Stimulated activated CD8-positive, alpha-beta memory T cell treated with anti-CD3 and anti-CD28 coated beads, Interleukin-15, amount 100 ng/mL, for 48 hours (primary cell): Measurements from ENCODE around the gene PCDHGA5.
"Not testable (repeated sequence)": the region's sequence is repeated elsewhere in the genome, so short reads cannot be mapped to it uniquely, and the experiment has no call there.

Experiments used
- DNase-seq, 2 donors: peaks; one replicate each; pipeline ENCODE4 v3.0.0-alpha.2; 2020; ENCODE audit warnings: low read depth in 2 of 2

PCDHGA5 gene

DNA sequence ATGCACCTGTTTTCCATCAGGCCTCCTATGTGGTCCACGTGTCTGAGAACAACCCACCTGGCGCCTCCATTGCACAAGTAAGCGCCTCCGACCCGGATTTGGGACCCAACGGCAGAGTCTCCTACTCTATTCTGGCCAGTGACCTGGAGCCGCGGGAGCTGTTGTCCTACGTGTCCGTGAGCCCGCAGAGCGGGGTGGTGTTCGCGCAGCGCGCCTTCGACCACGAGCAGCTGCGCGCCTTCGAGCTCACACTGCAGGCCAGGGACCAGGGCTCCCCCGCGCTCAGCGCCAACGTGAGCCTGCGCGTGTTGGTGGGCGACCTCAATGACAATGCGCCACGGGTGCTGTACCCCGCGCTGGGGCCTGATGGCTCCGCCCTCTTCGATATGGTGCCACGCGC, 12.4 kb upstream of the PCDHGA5 start:
- DNase-seq: no peak

DNA sequence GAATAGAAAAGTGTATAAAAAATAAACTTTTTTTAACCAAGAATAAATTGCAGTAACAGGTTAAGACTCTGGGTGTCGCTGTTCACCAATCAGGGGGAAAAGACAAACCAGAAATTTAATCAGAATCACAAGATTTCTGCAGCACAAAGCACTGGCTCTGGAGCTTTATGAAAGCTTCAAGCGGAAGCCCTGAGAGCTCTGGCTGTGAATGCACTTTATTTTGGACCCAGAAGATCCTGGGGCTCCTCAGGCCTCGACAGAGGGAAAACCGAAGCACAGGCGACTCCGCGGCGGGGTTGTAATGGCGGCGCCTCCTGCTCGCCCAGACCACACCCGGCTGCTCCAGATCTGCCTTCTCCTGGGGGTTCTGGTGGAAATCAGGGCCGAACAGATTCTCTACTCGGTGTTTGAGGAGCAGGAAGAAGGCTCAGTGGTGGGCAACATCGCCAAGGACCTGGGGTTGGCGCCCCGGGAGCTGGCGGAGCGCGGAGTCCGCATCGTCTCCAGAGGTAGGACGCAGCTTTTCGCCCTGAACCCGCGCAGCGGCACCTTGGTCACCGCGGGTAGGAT, 9.0 kb upstream of the PCDHGA5 start, which contains the start of gene PCDHGA4:
TSS of gene PCDHGA4 (plus strand) at position 122 of the 570 bp plus-strand sequence. CDS start at position 209, 87 bp downstream.
- no peak for DNase-seq

DNA sequence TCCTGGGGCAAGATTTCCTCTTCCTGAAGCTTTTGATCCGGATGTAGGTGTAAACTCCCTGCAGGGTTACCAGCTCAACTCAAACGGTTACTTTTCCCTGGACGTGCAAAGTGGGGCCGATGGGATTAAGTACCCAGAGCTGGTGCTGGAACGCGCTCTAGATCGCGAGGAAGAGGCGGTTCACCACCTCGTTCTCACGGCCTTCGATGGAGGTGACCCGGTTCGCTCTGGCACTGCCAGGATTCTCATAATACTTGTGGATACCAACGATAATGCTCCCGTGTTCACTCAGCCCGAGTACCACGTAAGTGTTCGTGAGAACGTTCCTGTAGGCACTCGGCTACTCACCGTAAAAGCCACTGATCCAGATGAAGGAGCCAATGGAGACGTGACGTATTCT, 8.3 kb upstream of the PCDHGA5 start:
- no peak for DNase-seq

DNA sequence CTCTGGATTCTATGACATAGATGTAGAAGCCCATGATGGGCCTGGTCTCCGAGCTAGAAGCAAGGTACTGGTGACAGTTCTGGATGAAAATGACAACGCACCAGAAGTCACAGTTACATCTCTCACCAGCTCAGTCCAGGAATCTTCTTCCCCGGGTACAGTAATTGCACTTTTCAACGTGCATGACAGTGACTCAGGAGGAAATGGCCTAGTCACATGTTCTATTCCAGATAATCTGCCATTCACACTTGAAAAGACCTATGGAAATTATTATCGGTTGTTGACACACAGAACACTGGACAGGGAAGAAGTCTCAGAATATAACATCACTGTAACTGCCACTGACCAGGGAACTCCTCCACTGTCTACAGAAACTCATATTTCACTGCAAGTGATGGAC, 7.8 kb upstream of the PCDHGA5 start:
- no peak for DNase-seq

DNA sequence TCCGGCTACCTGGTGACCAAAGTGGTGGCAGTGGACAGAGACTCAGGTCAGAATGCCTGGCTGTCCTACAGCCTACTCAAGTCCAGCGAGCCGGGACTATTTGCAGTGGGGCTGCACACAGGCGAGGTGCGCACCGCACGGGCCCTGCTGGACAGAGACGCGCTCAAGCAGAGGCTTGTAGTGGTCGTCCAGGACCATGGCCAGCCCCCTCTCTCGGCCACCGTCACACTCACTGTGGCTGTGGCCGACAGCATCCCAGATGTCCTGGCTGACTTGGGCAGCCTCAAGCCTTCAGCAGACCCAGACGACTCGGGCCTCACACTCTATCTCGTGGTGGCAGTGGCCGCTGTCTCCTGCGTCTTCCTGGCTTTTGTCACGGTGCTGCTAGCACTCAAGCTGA, 7.0 kb upstream of the PCDHGA5 start:
- no peak for DNase-seq

DNA sequence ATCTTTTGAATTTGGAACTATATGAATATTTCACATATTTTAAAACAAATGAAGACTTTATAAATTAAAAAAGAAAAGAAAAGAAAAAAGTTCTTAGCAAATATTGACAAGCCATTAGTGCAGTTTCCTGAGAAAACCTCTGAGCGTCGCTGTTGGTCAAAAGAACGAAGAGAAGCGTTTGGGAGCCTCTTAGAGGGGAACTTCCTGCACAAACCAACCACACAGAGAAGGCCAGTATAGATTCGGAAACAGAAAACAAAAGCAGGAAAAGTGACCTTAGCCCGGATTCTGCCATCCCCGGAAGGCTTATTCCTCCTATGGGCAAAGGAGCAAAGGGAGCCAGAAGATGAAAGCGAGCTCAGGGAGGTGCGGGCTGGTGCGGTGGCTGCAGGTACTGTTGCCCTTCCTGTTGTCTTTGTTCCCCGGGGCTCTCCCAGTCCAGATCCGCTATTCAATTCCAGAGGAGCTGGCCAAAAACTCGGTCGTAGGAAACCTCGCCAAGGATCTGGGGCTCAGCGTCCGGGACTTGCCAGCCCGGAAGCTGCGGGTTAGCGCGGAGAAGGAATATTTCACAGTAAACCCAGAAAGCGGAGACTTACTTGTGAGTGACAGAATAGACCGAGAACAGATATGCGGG, 4.1 kb upstream of the PCDHGA5 start, which contains the start of gene PCDHGB2:
TSS of gene PCDHGB2 (plus strand) at position 205 of the 637 bp plus-strand sequence. CDS start at position 347, 142 bp downstream.
- DNase-seq: no peak

DNA sequence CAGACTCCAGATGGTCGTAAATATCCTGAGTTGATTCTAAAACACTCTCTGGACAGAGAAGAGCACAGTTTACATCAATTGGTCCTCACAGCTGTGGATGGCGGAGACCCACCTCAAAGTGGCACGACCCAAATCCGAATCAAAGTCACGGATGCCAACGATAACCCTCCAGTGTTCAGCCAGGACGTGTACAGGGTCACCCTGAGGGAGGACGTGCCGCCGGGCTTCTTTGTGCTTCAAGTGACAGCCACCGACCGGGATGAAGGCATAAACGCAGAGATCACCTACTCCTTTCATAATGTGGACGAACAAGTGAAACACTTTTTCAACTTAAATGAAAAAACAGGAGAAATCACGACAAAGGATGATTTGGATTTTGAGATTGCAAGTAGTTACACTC, 3.3 kb upstream of the PCDHGA5 start:
- no peak for DNase-seq

DNA sequence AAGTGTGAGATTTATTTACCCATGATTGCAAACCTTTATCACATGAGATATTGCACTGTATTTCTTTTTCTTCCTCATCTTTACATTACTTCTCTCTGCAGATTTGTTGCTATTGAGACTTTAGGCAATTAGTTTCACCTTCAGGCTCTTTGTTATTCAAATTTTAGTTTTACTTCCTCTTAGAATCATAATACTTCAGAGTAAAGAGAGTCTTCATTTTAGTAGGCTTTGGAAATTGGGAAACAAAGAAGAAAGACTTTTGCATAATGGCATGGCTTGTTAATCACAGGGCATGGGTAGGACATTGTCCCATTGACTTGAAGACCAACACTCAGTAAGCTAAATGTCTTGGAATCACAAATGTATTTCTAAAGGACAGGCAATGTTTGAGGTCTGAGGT, 1.2 kb upstream of the PCDHGA5 start:
- DNase-seq: no peak

DNA sequence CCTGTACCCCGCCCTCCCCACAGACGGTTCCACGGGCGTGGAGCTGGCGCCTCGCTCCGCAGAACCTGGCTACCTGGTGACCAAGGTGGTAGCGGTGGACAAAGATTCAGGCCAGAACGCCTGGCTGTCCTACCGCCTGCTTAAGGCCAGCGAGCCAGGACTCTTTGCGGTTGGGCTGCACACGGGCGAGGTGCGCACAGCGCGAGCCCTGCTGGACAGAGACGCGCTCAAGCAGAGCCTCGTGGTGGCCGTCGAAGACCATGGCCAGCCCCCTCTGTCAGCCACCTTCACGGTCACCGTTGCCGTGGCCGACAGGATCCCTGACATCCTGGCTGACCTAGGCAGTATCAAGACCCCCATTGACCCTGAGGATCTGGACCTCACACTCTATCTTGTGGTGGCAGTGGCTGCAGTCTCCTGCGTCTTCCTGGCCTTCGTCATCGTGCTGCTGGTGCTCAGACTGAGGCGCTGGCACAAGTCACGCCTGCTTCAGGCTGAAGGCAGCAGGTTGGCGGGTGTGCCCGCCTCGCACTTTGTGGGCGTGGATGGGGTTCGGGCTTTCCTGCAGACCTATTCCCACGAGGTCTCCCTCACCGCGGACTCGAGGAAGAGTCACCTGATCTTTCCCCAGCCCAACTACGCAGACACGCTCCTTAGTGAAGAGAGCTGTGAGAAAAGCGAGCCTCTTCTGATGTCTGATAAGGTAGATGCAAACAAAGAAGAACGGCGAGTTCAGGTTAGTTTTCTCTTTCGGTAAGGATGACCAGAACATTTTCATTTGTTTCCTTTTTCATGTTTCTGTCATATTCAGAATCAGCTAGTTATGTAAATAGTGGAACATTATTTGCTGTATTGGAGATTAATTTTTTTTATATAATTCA, 2.3 kb downstream of the PCDHGA5 start:
- no peak for DNase-seq

DNA sequence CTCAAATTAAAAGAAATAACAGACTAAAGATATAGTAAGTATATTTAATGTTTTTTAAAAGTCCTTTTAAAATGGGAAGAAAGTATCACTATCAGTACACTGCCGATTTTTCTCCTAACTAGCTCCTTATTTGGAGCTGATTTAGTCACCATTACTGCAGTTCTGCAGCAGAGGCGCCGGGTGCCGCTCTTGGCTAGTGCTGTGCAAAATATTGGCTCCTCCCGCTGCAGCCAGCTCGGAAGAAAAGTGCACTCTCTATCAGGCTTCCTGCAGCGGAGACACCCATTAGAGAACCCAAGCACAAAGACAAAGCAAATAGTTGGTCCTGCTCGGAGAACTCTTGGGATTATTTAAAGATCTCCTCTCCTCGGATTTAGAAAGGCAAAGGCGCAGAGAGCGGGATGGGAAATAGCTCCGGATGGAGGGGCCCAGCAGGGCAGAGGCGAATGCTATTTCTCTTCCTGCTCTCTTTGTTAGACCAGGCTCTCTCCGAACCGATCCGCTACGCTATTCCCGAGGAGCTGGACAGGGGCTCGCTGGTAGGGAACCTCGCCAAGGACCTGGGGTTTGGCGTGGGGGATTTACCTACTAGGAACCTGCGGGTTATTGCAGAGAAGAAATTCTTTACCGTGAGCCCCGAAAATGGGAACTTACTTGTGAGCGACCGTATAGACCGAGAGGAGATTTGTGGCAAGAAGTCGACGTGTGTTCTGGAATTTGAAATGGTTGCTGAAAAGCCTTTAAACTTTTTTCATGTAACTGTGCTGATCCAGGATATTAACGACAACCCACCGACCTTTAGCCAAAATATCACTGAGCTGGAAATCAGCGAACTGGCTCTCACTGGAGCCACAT, 6.3 kb downstream of the PCDHGA5 start, which contains the start of gene PCDHGB3:
TSS of gene PCDHGB3 (plus strand) at position 249 of the 855 bp plus-strand sequence. CDS start at position 402, 153 bp downstream.
- DNase-seq: no peak

DNA sequence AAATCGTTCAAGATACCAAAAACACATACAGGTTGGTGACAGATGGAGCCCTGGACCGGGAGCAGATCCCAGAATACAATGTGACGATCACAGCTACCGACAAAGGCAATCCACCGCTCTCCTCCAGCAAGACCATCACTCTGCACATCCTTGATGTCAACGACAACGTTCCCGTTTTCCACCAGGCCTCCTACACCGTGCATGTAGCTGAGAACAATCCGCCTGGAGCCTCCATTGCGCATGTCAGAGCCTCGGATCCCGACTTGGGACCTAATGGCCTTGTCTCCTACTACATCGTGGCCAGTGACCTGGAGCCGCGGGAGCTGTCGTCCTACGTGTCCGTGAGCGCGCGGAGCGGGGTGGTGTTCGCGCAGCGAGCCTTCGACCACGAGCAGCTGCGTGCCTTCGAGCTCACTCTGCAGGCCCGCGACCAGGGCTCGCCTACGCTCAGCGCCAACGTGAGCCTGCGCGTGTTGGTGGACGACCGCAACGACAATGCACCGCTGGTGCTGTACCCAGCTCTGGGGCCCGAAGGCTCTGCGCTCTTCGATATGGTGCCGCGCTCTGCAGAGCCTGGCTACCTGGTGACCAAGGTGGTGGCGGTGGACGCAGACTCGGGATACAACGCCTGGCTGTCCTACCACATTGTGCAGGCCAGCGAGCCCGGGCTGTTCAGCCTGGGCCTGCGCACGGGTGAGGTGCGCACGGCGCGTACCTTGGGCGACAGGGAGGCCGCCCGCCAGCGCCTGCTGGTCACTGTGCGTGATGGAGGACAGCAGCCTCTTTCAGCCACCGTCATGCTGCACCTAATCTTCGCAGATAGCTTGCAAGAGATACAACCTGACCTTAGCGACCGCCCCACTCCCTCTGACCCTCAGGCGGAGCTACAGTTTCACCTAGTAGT, 7.9 kb downstream of the PCDHGA5 start:
- DNase-seq: no peak

DNA sequence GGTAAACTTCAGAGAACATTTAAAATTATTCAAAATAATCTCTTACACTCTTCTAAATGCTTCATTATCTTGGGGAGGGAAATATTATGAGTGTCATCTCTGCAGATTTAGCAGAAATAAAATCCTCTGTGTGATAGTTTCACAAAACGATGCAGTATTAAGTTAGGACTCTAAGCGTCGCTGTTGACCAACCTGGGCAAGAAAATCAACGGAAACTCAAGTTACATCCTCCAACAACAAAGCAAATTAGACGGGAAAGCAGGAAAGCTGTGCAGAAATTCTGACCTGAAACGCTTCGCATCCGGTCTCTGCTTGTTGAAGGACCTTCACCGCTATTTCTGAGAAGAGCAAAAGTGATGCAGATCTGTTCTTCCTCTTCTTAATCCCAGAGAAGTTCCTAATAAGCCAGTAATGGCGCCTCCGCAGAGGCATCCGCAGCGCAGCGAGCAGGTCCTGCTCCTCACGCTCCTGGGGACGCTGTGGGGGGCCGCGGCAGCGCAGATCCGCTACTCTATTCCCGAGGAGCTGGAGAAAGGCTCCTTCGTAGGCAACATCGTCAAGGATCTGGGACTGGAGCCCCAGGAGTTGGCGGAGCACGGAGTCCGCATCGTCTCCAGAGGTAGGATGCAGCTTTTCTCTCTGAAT, 9.8 kb downstream of the PCDHGA5 start, which contains the start of gene PCDHGA6:
TSS of gene PCDHGA6 (plus strand) at position 219 of the 645 bp plus-strand sequence. CDS start at position 412, 193 bp downstream.
- no peak for DNase-seq

DNA sequence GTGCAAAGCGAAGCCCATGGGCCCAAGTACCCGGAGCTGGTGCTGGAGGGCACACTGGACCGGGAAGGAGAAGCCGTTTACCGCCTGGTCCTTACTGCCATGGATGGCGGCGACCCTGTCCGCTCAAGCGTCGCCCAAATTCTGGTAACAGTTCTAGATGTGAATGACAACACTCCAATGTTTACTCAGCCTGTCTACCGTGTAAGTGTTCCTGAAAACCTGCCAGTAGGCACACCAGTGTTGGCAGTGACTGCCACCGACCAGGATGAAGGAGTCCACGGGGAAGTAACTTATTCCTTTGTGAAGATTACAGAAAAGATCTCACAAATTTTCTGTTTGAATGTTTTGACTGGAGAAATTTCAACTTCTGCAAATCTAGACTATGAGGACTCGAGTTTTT, 10.7 kb downstream of the PCDHGA5 start:
- DNase-seq: no peak

DNA sequence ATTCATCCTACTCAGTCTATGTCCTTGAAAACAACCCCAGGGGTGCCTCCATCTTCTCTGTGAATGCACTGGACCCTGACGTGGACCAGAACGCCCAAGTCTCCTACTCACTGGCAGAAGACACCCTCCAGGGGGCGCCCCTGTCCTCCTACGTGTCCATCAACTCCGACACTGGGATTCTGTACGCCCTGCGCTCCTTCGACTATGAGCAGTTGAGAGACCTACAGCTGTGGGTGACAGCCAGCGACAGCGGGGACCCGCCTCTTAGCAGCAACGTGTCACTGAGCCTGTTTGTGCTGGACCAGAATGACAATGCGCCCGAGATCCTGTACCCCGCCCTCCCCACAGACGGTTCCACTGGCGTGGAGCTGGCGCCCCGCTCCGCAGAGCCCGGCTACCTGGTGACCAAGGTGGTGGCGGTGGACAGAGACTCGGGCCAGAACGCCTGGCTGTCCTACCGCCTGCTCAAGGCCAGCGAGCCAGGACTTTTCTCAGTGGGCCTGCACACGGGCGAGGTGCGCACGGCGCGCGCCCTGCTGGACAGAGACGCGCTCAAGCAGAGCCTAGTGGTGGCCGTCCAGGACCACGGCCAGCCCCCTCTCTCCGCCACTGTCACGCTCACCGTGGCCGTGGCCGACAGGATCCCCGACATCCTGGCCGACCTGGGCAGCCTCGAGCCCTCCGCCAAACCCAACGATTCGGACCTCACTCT, 11.6 kb downstream of the PCDHGA5 start:
- DNase-seq: not testable (repeated sequence)

DNA sequence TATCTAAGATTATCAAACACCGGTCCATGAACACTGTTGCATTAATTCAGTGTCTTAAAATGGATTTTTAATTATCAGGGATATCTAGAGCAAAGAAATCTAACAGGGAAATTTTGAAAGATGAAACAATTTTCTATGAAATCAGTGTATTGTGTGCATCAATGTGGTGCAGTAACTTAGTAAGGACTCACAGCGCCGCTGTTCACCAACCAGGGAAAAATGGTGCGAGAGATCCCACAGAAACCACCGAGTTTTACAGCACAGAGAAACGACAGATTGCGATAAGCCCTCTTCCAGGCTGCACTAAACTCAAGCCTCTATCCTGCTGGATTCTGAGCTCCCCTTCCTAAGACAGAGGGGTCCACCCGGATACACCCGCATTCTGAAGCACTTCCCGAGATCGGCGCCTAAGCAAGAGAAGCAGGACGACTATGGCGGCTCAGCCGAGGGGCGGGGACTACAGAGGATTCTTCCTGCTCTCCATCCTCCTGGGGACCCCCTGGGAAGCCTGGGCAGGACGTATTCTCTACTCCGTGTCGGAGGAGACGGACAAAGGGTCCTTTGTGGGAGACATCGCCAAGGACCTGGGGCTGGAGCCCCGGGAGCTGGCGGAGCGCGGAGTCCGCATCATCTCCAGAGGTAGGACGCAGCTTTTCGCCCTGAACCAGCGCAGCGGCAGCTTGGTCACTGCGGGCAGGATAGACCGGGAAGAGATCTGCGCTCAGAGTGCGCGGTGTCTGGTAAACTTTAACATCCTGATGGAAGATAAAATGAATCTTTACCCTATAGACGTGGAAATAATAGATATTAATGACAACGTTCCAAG, 18.7 kb downstream of the PCDHGA5 start, which contains the start of gene PCDHGA7:
TSS of gene PCDHGA7 (plus strand) at position 274 of the 826 bp plus-strand sequence. CDS start at position 432, 158 bp downstream.
- DNase-seq: no peak

DNA sequence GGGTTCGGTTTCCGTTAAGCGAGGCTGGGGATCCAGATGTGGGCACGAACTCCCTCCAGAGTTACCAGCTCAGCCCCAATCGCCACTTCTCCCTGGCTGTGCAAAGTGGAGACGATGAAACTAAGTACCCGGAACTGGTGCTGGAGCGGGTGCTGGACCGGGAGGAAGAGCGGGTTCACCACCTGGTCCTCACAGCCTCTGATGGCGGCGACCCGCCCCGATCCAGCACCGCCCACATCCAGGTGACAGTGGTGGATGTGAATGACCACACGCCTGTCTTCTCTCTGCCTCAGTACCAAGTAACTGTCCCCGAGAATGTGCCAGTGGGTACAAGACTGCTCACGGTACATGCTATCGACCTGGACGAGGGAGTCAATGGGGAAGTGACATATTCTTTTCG, 19.4 kb downstream of the PCDHGA5 start:
- DNase-seq: no peak

DNA sequence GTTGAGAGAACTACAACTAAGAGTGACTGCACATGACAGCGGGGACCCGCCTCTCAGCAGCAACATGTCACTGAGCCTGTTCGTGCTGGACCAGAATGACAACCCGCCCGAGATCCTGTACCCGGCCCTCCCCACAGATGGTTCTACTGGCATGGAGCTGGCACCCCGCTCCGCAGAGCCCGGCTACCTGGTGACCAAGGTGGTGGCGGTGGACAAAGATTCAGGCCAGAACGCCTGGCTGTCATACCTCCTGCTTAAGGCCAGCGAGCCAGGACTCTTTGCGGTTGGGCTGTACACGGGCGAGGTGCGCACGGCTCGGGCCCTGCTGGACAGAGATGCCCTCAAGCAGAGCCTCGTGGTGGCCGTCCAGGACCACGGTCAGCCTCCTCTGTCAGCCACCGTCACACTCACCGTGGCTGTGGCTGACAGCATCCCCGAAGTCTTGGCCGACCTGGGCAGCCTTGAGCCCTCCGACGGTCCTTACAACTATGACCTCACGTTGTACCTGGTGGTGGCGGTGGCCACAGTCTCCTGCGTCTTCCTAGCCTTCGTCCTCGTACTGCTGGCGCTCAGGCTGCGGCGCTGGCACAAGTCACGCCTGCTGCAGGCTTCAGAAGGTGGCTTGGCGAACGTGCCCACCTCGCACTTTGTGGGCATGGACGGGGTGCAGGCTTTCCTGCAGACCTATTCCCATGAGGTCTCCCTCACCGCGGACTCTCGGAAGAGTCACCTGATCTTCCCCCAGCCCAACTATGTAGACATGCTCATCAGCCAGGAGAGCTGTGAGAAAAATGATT, 20.7 kb downstream of the PCDHGA5 start:
- DNase-seq: no peak
